HG02973 (cell line): ENCODE data around the gene SKIDA1.

Experiments
- ATAC-seq: cut with Tn5 transposase; IDR thresholded peaks from one replicate; pipeline ENCODE4 v1.9.1; 2021; ENCODE audit warnings: moderate library complexity; ENCODE audit not compliant: unreplicated experiment

The SKIDA1 gene

DNA sequence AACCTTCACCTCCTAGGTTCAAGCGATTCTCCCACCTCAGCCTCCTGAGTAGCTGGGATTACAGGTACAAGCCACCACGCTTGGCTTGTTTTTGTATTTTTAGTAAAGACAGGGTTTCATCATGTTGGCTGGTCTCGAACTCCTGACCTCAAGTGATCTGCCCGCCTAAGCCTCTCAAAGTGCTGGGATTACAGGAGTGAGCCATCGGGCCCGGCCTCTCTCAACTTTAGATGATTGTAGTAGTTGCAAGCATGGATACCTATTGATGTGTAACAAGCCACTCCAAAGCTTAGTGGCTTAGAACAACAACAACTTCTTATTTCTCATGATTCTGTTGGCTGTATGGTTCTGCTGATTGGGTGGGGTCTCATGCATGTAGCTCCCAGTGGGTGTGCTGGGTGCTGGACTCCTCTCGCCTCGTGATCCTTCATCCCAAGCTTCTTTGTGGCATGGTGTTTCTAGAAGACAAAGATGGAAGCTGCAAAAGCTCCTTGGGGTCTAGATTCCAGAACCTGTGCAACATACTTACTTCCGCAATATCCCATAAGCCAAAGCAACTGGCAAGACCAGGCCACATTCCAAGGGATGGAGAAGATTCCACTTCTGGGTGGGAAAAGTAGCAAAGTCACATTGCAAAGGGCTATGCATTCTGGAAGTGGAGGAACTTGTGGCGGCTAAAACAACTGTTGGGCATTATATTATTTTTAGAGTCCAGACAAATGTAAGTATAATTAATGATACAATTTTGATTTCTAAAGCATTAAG lies 37.9 kb downstream of the SKIDA1 start:
- ATAC-seq: no peak

DNA sequence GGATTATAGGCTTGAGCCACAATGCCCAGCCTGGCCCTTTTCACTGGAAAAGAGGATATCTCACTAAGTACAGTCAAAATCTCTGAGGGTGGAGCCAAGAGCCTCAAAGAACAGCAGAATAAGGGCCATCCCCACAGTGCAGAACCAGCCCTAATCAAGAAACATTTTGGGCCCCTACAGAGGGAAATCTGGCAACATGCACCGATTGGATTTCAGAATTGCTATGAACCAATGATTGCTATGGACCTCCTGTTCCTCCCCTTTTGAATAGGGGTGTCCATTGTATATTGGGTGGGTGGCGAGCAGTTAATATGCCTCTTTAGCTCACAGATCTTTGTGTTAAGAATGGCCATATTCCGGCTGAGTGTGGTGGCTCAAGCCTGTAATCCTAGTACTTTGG lies 42.7 kb downstream of the SKIDA1 start:
- no peak for ATAC-seq

DNA sequence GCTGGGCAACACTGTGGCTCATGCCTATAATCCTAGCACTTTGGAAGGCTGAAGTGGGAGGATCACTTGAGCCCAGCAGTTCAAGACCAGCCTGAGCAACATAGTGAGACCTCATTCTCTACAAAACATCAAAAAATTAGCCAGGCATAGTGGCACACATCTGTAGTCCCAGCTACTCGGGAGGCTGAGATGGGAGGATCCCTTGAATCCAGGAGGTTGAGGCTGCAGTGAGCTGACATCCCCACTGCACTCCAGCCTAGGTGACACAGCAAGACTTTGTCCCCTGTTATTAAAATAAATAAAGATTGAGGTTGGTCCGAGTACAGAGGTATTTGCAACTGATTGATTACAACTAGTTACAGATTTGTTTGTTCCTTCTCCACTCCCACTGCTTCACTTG lies 44.1 kb downstream of the SKIDA1 start:
- ATAC-seq: no peak

DNA sequence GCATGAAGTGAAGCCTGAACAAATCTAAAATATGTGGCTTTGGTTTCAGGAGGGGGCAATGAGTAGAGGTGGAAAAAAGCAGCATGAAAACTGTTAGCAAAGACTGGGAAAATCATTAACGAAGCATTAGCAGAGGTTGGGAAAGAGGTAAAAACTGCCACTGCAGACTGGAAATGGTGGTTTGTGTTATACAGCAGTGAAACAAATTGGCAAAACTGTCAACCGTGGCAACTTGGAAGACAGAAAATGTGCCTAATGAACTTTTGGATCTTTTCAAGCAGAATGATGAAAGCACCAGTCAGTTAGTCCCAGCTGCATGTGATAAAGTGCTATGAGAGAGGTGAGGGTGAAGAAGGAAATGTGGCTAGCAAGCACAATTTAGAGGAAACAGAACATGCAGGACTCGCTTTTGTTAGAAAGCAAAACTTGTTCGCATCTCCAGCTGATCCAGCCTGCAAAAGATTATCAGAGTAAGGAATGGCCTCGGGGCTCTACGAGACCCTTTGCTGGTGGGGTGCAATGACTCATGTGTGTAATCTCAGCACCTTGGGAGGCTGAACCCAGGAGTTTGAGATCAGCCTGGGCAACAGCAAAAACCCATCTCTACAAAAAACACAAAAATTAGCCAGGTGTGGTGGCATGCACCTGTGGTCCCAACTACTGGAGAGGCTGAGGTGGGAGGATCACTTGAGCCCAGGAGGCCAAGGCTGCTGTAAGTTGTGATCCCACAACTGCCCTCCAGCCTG lies 45.7 kb downstream of the SKIDA1 start:
- no peak for ATAC-seq

DNA sequence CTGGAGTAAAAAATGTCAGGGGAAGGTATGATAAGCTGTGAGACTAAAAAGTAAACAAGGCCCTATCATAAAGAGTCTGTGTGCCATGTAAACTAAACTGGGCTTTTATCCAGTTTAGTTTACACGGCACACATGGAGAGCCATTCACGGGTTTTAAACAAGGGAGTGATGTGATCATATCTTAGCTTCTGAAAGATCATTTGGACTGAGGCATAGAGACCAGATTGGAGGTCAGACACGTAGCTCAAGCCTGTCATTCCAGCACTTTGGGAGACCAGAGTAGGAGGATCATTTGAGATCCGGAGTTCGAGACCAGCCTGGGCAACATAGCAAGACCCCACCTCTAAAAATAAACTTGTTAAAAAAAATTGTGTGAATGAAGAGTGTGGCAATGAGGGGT lies 50.1 kb downstream of the SKIDA1 start:
- ATAC-seq: no peak

DNA sequence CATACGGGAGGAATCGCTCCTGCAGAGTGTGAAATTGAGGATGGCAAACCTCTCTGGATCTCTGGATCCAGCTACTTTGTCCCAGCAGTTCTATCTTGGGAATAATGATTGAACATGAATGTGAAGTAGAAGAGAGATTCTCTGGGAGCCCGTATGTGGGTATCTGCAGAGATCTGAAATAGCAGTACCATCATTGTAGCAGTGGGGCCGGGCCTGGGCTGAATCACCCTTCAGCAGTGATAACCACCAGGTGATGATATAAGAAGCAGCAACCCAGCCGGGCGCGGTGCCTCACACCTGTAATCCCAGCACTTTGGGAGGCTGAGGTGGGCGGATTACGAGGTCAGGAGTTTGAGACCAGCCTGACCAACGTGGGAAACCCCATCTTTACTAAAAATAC lies 51.9 kb downstream of the SKIDA1 start:
- no peak for ATAC-seq

DNA sequence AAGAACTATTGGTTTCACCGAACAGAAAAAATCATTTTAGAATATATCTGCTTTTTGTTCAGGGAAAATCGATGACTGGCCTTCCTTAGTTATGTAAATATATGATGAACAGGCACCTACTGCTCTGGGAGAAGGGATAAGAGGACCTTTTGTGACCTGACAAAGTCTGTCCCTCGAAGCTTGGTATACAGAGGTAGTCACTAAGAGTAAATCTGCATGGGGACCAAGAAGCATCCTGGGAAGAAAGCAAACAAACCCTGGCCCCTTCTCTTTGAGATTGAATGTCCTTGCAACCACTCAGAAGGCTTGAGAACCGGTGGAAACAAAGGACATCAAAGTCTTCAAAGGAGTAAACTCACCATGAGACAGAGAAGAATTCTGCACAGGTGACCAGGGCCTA lies 52.3 kb downstream of the SKIDA1 start:
- ATAC-seq: no peak

DNA sequence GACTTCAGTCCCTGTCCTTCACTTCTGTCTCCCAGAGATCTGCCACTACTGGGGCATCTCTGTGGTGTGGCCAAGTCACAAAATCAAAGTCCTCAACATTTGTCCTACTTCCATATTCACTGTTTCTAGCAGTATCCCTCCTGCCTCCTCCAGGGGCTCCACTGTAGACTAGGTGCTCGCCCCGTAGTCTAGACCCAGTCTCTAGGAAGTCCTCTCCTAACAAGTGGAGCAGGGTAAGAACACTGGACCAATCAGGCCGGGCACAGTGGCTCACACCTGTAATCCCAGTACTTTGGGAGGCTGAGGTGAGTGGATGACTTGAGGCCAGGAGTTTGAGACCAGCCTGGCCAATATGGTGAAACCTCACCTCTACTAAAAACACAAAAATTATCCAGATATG lies 57.4 kb downstream of the SKIDA1 start:
- ATAC-seq: no peak

DNA sequence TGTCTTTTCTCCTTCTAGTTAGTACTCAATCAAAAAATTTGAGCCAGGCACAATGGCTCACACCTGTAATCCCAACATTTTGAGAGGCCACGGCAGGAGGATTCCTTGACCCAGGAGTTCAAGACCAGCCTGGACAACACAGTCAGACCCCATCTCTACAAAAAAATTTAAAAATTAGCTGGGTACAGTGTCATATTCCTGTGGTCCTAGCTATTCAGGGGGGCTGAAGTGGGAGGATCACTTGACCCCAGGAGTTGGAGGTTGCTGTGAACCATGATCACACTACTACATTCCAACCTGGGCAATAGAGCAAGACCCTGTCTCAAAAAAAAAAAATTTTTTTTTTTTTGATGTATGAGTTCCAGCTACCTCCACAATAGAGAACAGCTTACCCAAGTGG lies 57.8 kb downstream of the SKIDA1 start:
- no peak for ATAC-seq

DNA sequence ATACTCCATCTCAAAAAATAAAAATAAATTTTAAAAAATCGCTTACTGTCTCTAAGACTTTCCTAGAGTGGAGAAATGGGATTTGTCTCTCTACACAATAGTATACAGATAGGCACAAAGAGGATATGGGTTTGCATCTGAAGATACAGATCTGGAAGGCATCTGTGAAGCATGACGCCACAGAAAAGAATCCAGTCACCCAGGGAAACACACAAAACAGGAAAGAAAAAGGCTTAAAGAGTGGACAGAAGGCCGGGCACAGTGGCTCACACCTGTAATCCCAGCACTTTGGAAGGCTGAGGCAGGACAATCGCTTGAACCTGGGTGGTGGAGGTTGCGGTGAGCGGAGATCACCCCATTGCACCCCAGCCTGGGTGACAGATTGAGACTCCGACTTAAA lies 61.3 kb downstream of the SKIDA1 start:
- ATAC-seq: no peak
